Calu3 (cell line): ENCODE data around the gene OSBPL8. TPM values are rescaled to one million over a fixed set of nuclear protein-coding genes. Genes with fewer than 3 reads are reported as not detected.

Source experiments
- BruUV-seq: library from RNA; stranded (reverse); fragments of 400-500 nt; replicated peaks from 2 replicates; lab custom pipeline; 2021; lab: Mats Ljungman, UMichigan
- CTCF ChIA-PET: fragments of 300-600 bp; sonication (Branson Sonifier 250); formaldehyde crosslinking; loops from one replicate; lab custom pipeline; 2022; ENCODE audit warnings: antibody characterized with exemption; lab: Charles Lee
- DNase-seq: peaks from one replicate; pipeline ENCODE4 v3.0.0; 2022
- H3K27ac Mint-ChIP-seq: one replicate; pipeline ENCODE4 v1.8.0; 2022; ENCODE audit warnings: mixed read lengths; ENCODE audit not compliant: unreplicated experiment
- H3K27me3 Mint-ChIP-seq: one replicate; pipeline ENCODE4 v1.8.0; 2022; ENCODE audit warnings: mixed read lengths; ENCODE audit not compliant: unreplicated experiment
- H3K36me3 Mint-ChIP-seq: one replicate; pipeline ENCODE4 v1.8.0; 2022; ENCODE audit warnings: mild to moderate bottlenecking, moderate library complexity, mixed read lengths; ENCODE audit not compliant: insufficient read depth, unreplicated experiment
- H3K4me1 Mint-ChIP-seq: one replicate; pipeline ENCODE4 v1.8.0; 2022; ENCODE audit warnings: mild to moderate bottlenecking, low read depth, mixed read lengths; ENCODE audit not compliant: unreplicated experiment
- H3K4me3 Mint-ChIP-seq: one replicate; pipeline ENCODE4 v1.8.0; 2022; ENCODE audit warnings: mild to moderate bottlenecking, low read depth, moderate library complexity, mixed read lengths; ENCODE audit not compliant: unreplicated experiment
- H3K9me3 Mint-ChIP-seq: one replicate; pipeline ENCODE4 v1.8.0; 2022; ENCODE audit warnings: low read depth, mixed read lengths; ENCODE audit not compliant: unreplicated experiment
- CTCF ChIP-seq: fragments of 200-600 bp; IDR thresholded peaks from one replicate; pipeline ENCODE4 v1.8.0; 2022; ENCODE audit warnings: antibody characterized with exemption; ENCODE audit not compliant: unreplicated experiment
- intact Hi-C: fragments of 100-400 bp; cut with micrococcal nuclease; formaldehyde crosslinking; loops from one replicate; pipeline ENCODE4 v1.10.0; 2022; ENCODE audit not compliant: unreplicated experiment
- total RNA-seq: library from RNA; stranded (reverse); gene quantifications from 2 replicates; pipeline ENCODE4 v1.2.3, GENCODE V29; 2022

Gene OSBPL8
- total RNA-seq, 1 experiment from 2014 or later = 64.9 TPM

DNA sequence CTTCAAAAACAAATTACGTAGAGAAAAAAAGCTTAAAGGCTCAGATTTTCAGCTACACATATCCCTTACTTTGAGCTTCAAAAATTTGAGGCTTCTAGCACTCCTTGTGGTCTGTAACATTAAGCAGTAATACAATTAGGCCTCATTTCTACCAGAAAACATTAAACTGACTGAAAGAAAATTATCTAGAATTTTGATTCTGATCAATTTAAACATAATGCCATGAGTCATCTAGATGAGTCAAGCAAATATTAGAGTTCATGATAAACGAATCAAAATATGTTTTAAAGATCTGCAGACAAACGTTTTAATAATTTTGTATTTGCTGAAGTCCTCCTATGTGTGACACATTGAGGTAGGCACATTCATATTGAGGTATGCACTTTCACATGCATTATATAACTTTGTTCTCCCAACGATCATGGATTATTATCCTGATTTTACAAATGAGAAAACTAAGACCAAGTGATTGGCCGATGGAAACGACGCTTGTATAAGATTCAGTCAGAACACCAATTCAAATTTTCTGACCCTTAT is 4.3 kb downstream of the OSBPL8 start:
- TF ChIP-seq CTCF = no peak
- Mint-ChIP-seq H3K27ac (no peak overlapping the region), H3K36me3 (peaks cover 26% of the 10 kb centered on the region), H3K27me3 (no peaks in the 10 kb centered on the region), H3K4me1 (peaks cover 23% of the 10 kb centered on the region), H3K9me3 (no peaks in the 10 kb centered on the region), H3K4me3 (no peak overlapping the region)
- CTCF ChIA-PET = interaction anchor here (0.8 kb wide), 1 partner anchor 99 kb away, joined by 5 read pairs; no protein-coding TSS in a partner anchor
- BruUV-seq = no TSS peak
- intact Hi-C loops = loop anchor here (5.0 to 10.0 kb wide), 4 partner anchors 98 to 470 kb away; partner anchors contain the start of genes BBS10 and NAP1L1
- DNase-seq = no peak

- Mint-ChIP-seq H3K27ac (no peak overlapping the region), H3K4me1 (peaks cover 29% of the 10 kb centered on the region), H3K4me3 (no peak overlapping the region), H3K9me3 (no peaks in the 10 kb centered on the region), H3K36me3 (peaks cover 19% of the 10 kb centered on the region), H3K27me3 (no peaks in the 10 kb centered on the region)
- BruUV-seq = no TSS peak
- intact Hi-C loops = loop anchor here (5.0 to 10.0 kb wide), 4 partner anchors 97 to 470 kb away; partner anchors contain the start of genes BBS10 and NAP1L1
- no peak for TF ChIP-seq CTCF
- DNase-seq = no peak
- CTCF ChIA-PET = interaction anchor here (0.8 kb wide), 1 partner anchor 98 kb away, joined by 5 read pairs; no protein-coding TSS in a partner anchor
Measured at GRCh38 chr12:76554405-76555230, 5.0 kb downstream of the OSBPL8 start.

DNA sequence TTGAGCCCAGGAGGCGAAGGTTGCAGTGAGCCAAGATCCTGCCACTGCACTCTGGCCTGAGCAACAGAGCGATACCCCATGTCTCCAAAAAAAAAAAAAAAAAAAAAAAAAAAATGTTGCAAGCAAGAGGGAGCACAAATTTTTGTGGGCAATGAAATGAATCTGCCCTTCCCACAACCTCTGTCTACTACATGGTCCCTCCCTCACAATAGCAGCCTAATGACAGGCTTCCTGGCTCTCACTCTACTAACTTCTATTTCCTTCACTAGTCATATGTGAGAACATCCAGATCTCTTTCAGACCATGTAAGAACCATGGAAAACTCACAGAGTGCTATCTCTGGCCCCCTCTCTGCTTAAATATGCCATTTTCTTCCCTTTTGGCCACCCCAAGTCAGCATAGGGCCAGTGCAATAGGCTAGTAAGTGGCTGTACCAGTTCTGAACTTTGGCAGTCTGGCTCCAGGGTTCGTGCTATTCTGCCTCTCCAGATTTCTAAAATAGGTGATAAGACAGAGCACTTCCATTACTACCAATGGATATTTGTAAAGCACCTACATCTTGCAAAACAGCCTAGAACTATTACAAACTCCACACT is 7.1 kb downstream of the OSBPL8 start:
- intact Hi-C loops = loop anchor here (10.0 kb wide), 2 partner anchors 178 to 468 kb away; partner anchors contain the start of gene NAP1L1
- Mint-ChIP-seq H3K9me3 (no peaks in the 10 kb centered on the region), H3K27me3 (no peaks in the 10 kb centered on the region), H3K4me1 (peaks cover 51% of the 10 kb centered on the region), H3K4me3 (no peak overlapping the region), H3K36me3 (peaks cover 6% of the 10 kb centered on the region), H3K27ac (no peak overlapping the region)
- no peak for DNase-seq
- no TSS peak for BruUV-seq
- TF ChIP-seq CTCF = no peak
- CTCF ChIA-PET = interaction anchor here (0.7 kb wide), 1 partner anchor 477 kb away, joined by 6 read pairs; no protein-coding TSS in a partner anchor

DNA sequence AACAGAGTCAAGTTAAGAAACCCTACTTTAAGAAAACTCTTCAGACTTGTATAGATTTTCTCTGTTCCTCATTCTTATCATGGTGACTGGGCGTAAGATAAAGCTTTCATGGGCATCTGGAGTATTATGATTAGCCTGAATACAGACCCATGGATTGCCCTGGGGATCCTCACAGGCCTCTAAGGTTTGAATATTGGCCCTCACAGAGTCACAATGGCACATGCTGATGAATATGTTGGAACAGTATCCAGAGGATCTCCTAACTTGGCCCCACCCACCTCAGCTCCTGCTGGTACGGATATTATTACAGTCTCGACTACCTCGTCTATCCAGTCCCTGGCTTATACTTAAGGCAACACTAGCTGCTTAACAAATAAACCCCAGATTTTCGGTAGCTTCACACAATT is 8.1 kb downstream of the OSBPL8 start:
- BruUV-seq = no TSS peak
- H3K4me3 Mint-ChIP-seq = no peak overlapping the region
- TF ChIP-seq CTCF = no peak
- no peaks in the 10 kb centered on the region for H3K27me3 Mint-ChIP-seq
- H3K27ac Mint-ChIP-seq = no peak overlapping the region
- peaks cover 55% of the 10 kb centered on the region for H3K4me1 Mint-ChIP-seq
- intact Hi-C loops = loop anchor here (10.0 kb wide), 2 partner anchors 177 to 467 kb away; partner anchors contain the start of gene NAP1L1
- no peak for DNase-seq
- H3K9me3 Mint-ChIP-seq = no peaks in the 10 kb centered on the region
- CTCF ChIA-PET = interaction anchor here (0.7 to 1.3 kb wide), 2 partner anchors 9 to 476 kb away, joined by 4 to 6 read pairs; no protein-coding TSS in a partner anchor
- peaks cover 6% of the 10 kb centered on the region for H3K36me3 Mint-ChIP-seq
